Fibroblast of the aortic adventitia (primary cell): Measurements from ENCODE around the gene FRYL. TPM values are rescaled to one million over a fixed set of nuclear protein-coding genes. Genes with fewer than 3 reads are reported as not detected.
"Not testable (repeated sequence)": the region's sequence is repeated elsewhere in the genome, so short reads cannot be mapped to it uniquely, and the experiment has no call there.

Source experiments
- DNase-seq: peaks from one replicate; pipeline ENCODE4 v3.0.0-alpha.2; 2010; ENCODE audit warnings: low read depth
- H3K4me3 ChIP-seq: 2 replicates; pipeline ENCODE4 v1.5.1; 2011; ENCODE audit warnings: low read depth, mild to moderate bottlenecking, control low read depth, low read length, moderate library complexity
- total RNA-seq: library from RNA; depleted of rRNA; stranded (reverse); fragments of >200 nt; gene quantifications from 2 replicates; pipeline ENCODE4 v1.2.3, GENCODE V29; 2012; ENCODE audit warnings: low replicate concordance
- TF ChIP-seq, protein P1 (sequence below): IDR thresholded peaks from 2 replicates; pipeline ENCODE4 v1.5.1; 2011; ENCODE audit warnings: mild to moderate bottlenecking, low read length, control low read depth, inconsistent platforms; ENCODE audit not compliant: insufficient read depth

Gene FRYL
- total RNA-seq, 1 donor: 60.3 TPM

DNA sequence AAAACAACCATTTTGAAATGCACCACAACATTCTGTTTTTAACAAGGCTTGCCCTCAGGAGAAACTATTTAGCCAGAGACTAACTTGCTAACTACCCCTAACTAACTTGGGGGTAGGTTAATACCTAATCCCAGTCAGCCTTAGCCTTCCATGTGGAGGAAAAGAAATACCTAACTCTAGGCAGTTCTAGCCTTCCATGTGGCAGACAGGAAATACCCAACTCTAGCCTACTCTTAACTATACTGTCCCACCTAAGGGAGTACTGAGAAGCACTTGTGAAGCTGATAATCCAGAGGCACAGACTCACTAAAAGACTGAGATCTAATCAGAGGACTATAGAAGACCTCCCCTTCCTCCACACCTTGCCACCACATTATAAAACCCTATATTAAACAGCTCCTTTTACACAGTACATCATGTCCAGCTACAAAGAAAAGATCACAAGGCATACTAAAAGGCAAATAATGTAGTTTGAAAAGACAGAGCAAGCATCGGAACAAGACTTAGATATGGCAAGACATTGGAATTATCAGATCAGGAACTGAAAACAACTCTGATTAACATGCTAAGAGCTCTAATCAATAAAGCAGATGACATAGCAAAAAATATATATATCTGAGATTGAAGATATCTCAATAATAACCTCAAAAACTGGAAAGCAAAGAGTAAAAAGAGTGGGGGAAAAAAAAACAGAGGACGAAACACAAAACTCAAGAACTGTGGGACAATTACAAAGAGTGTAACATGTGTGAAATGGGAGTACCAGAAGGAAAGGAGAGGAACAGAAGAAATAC, 52.2 kb downstream of the FRYL start:
- DNase-seq: no peak
- TF ChIP-seq, protein P1, sequence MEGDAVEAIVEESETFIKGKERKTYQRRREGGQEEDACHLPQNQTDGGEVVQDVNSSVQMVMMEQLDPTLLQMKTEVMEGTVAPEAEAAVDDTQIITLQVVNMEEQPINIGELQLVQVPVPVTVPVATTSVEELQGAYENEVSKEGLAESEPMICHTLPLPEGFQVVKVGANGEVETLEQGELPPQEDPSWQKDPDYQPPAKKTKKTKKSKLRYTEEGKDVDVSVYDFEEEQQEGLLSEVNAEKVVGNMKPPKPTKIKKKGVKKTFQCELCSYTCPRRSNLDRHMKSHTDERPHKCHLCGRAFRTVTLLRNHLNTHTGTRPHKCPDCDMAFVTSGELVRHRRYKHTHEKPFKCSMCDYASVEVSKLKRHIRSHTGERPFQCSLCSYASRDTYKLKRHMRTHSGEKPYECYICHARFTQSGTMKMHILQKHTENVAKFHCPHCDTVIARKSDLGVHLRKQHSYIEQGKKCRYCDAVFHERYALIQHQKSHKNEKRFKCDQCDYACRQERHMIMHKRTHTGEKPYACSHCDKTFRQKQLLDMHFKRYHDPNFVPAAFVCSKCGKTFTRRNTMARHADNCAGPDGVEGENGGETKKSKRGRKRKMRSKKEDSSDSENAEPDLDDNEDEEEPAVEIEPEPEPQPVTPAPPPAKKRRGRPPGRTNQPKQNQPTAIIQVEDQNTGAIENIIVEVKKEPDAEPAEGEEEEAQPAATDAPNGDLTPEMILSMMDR: no peak
- no peak overlapping the region for H3K4me3 ChIP-seq

DNA sequence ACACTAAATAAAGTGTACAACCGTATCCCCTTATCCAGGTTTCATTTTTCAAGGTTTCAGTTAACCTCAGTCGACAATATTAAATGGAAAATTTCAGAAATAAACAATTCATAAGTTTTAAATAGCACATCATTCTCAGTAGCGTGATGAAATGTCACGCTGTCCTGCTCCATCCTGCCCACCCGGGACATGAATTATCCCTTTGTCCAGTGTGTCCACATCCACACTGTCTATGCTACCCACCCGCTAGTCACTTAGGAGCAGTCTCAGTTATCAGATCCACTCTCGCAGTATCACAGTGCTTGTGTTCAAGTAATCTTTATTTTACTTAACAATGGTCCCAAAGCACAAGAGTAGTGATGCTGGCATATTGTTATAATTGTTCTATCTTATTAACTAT, 54.7 kb downstream of the FRYL start:
- H3K4me3 ChIP-seq: no peak overlapping the region
- no peak for DNase-seq
- TF ChIP-seq, protein P1: no peak

DNA sequence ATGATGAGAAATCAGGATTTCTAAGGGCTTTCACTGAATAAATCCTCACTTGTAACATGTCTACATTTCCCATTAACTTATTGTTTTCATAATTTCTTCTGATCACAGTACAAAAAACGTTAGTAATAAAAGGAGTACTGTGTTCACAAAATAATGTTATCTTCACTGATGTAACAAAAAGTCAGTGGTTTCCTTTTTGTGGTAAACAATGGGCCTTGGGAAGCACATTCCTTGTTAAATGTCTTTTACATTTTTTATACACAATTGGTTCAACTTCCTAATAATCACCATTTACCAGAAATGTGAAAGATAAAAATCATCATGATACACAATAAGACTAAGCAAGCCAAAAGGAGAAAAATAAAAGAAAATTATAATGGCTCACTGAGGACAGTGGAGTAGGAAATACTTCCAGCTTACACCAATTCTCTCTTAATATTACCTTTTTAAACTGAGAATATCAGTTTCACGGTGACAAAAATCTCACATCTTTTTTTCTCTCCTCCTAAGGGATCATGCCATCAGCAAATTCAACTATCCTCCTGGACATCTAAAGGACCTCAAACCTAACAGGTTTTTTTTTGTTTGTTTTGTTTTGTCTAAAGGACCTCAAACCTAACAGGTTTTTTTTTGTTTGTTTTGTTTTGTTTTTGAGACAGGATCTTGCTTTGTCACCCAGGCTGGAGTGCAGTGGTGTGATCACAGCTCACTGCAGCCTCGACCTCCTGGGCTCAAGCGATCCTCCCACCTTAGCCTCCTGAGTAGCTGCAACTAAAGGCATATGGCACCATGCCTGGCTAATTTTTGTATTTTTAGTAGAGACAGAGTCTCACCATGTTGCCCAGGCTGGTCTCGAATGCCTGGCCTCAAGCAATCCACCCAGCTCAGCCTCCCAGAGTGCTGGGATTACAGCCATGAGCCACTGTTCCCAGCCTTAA, 57.3 kb downstream of the FRYL start:
- H3K4me3 ChIP-seq: no peak overlapping the region
- DNase-seq: peak; percentile 78
- TF ChIP-seq, protein P1: no peak

DNA sequence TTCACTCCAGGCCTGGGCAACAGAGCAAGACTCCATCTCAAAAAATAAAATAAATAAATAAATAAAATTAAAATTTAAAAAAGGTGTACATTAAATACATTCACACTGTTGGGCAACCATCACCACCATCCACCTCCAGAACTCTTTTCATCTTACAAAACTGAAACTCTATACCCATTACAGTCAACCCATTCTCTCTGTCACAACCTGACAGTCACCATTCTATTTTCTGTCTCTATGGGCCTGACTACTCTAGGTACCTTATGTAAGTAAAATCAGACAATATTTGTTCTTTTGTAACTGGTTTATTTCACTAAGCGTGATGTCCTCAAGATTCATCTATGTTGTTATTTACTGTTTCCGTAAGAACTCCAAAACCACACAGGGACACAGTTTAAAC, 59.6 kb downstream of the FRYL start:
- TF ChIP-seq, protein P1: no peak
- no peak overlapping the region for H3K4me3 ChIP-seq

DNA sequence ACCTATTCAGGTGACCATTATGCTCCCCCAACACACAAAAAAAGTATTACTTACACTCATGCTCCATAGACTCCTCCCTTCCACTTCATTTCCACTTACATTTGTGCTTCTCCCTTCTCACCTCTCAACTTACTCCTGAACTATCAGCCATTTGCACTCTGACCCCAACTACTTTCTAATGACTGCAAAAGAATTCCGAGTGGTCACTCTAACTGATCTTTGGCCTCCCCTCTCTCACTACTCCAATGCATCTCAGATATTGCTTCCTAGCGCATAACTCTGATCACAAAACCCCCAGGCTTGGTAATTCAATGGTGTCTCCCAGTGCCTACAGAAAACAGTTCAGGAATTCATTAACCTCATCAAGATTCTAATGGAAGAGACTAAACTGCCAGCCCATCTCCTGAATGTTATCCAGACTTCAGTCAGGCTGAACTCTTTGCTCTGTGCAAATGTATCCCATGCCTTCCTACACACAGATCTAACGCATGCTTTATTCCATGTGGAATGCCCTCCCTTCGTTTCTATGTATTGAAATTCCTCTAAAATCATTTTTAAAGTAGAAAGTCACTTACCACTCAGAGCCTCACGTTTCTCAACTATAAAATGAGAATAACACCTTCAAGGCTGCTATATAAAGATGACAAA, 61.1 kb downstream of the FRYL start:
- TF ChIP-seq, protein P1: no peak
- H3K4me3 ChIP-seq: no peak overlapping the region
- DNase-seq: no peak

More for the DNA sequence above, 59.6 kb downstream of the FRYL start:
- DNase-seq: no peak

DNA sequence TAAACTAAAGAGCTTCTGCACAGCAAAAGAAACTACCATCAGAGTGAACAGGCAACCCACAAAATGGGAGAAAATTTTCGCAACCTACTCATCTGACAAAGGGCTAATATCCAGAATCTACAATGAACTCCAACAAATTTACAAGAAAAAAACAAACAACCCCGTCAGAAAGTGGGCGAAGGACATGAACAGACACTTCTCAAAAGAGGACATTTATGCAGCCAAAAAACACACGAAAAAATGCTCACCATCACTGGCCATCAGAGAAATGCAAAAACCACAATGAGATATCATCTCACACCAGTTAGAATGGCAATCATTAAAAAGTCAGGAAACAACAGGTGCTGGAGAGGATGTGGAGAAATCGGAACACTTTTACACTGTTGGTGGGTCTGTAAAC, 63.8 kb downstream of the FRYL start:
- H3K4me3 ChIP-seq, DNase-seq: not testable (repeated sequence)
